GM20000 (cell line): ENCODE measurements around the gene VAT1L.

Source experiments
- DNase-seq: peaks from one replicate; pipeline ENCODE4 v3.0.0; 2012; ENCODE audit warnings: low spot score
- TF ChIP-seq, protein P1 (sequence below): IDR thresholded peaks from 2 replicates; pipeline ENCODE4 v1.5.1; 2012; ENCODE audit warnings: mild to moderate bottlenecking, control low read depth; ENCODE audit errors: extremely low read depth, missing control alignments

VAT1L gene

GRCh38 chr16:77877712-77878347 is 89.5 kb downstream of the VAT1L start:
- TF ChIP-seq, protein P1, sequence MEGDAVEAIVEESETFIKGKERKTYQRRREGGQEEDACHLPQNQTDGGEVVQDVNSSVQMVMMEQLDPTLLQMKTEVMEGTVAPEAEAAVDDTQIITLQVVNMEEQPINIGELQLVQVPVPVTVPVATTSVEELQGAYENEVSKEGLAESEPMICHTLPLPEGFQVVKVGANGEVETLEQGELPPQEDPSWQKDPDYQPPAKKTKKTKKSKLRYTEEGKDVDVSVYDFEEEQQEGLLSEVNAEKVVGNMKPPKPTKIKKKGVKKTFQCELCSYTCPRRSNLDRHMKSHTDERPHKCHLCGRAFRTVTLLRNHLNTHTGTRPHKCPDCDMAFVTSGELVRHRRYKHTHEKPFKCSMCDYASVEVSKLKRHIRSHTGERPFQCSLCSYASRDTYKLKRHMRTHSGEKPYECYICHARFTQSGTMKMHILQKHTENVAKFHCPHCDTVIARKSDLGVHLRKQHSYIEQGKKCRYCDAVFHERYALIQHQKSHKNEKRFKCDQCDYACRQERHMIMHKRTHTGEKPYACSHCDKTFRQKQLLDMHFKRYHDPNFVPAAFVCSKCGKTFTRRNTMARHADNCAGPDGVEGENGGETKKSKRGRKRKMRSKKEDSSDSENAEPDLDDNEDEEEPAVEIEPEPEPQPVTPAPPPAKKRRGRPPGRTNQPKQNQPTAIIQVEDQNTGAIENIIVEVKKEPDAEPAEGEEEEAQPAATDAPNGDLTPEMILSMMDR: no peak
- DNase-seq: no peak

GRCh38 chr16:77881355-77882030 is 93.1 kb downstream of the VAT1L start:
- TF ChIP-seq, protein P1: no peak
- DNase-seq: no peak

DNA sequence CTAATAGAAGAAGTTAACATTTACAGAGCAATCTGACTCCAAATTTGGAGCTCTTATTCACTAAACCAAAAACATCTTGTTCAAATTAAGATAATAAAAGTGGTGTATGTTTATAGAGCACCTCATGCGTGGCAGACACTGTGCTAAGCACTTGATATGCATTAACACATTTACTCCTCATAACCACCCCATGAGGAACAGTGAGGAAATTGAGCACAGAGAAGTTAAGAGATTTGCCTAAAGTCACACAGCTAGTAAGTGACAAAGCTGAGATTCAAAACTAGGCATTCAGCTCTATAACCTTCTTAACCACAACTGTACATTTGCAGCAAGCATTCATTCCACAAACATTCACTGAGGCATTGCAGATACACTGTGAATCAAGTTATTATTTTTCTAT is 94.0 kb downstream of the VAT1L start:
- TF ChIP-seq, protein P1: no peak

DNA sequence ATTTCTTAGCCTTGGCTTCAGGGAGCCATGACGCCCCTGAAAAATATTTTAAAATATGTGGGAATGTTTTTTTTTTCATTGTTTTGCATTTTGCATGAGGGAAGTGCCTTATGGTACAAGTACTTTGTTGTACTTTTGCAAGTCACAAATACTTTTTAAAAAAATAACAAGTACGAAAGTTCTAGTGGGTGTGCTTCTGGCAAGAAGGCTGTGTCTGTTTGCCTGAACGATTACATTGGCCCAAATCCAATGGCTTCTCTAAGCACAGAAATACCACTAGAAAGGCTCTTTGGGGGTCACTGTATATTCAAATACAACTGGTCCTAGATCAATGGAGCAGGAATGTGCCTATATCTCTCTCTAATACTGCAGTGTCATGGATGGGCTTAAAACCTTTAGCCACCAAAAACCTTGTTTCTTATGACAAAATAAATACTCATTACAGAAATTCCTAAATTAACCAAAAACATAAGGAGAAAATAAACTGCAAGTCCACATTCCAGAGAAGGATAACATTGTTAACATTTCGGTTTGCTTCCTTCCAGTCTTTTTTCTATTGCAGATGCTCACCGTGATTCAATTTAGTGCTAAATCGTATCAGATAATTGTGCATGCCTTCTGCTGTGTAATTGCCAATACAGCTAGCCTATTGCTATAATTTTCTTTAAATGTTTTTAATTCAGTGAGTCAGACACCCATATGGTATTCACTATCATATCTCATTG is 97.4 kb downstream of the VAT1L start:
- DNase-seq: no peak
- TF ChIP-seq, protein P1: no peak

More for the DNA sequence above, 94.0 kb downstream of the VAT1L start:
- DNase-seq: no peak

- TF ChIP-seq, protein P1: no peak
- DNase-seq: no peak
These were observed 100.5 kb downstream of the VAT1L start for GRCh38 chr16:77888871-77889270.

GRCh38 chr16:77890075-77890474 is 101.7 kb downstream of the VAT1L start:
- DNase-seq: no peak
- TF ChIP-seq, protein P1: no peak

DNA sequence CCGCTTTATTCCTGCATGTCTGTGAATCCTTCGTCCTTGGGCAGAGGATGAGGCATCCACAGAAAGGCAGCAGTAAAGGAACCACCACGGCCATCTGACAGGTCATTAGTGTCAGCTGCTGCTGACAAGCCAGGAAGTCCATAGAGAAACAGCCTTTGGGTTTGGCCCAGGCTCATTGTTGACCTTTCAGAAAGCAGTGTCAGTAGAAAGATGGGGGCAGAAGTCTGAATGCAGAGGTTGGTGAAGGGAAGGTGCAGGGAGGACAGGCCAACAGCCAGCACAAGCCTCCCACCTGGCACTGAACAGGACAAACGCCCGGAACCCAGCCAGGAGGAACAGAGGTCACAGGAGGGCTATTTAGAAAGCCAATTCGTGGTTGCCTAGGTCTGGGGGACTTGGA is 105.8 kb downstream of the VAT1L start:
- no peak for DNase-seq
- TF ChIP-seq, protein P1: no peak
